KMS-11 (cell line): ENCODE measurements around the gene CLCN5.

Experiments
- H2AFZ ChIP-seq: fragments of 200-600 bp; sonication (generic); 2 replicates; pipeline ENCODE4 v1.6.1; 2016; ENCODE audit warnings: antibody characterized with exemption, mixed run types, low read depth
- H3K27ac ChIP-seq: fragments of 200-600 bp; sonication (generic); 2 replicates; pipeline ENCODE4 v1.6.1; 2016; ENCODE audit warnings: mild to moderate bottlenecking, mixed run types
- H3K27me3 ChIP-seq: fragments of 200-600 bp; sonication (generic); 2 replicates; pipeline ENCODE4 v1.6.1; 2017; ENCODE audit warnings: mild to moderate bottlenecking, low read depth, mixed run types, moderate library complexity; ENCODE audit not compliant: insufficient read depth
- H3K36me3 ChIP-seq: fragments of 200-600 bp; sonication (generic); 2 replicates; pipeline ENCODE4 v1.6.1; 2017; ENCODE audit warnings: mild to moderate bottlenecking, mixed run types; ENCODE audit not compliant: insufficient read depth
- H3K4me1 ChIP-seq: fragments of 200-600 bp; sonication (generic); 2 replicates; pipeline ENCODE4 v1.6.1; 2016; ENCODE audit warnings: mild to moderate bottlenecking, low read depth, mixed run types; ENCODE audit not compliant: poor library complexity, severe bottlenecking
- H3K4me2 ChIP-seq: fragments of 200-600 bp; sonication (generic); 2 replicates; pipeline ENCODE4 v1.7.0; 2016; ENCODE audit warnings: mild to moderate bottlenecking, mixed run types
- H3K4me3 ChIP-seq: fragments of 200-600 bp; sonication (generic); IDR thresholded peaks from 2 replicates; pipeline ENCODE4 v1.6.1; 2017; ENCODE audit warnings: low read depth, low read length, mixed read lengths; ENCODE audit not compliant: insufficient read depth
- H3K79me2 ChIP-seq: fragments of 200-600 bp; sonication (generic); 2 replicates; pipeline ENCODE4 v1.6.1; 2016; ENCODE audit warnings: low read depth, mixed run types; ENCODE audit not compliant: insufficient read depth
- H3K9ac ChIP-seq: fragments of 200-600 bp; sonication (generic); 2 replicates; pipeline ENCODE4 v1.6.1; 2016; ENCODE audit warnings: mild to moderate bottlenecking, mixed run types
- H4K20me1 ChIP-seq: fragments of 200-600 bp; sonication (generic); 2 replicates; pipeline ENCODE4 v1.6.1; 2016; ENCODE audit warnings: mild to moderate bottlenecking, mixed run types; ENCODE audit not compliant: insufficient read depth
- CTCF ChIP-seq: fragments of 200-600 bp; sonication (generic); conservative IDR thresholded peaks from 2 replicates; pipeline ENCODE4 v1.6.1; 2017; ENCODE audit warnings: low read depth, mild to moderate bottlenecking, antibody characterized with exemption, low read length, moderate library complexity, mixed read lengths

CLCN5 gene

DNA sequence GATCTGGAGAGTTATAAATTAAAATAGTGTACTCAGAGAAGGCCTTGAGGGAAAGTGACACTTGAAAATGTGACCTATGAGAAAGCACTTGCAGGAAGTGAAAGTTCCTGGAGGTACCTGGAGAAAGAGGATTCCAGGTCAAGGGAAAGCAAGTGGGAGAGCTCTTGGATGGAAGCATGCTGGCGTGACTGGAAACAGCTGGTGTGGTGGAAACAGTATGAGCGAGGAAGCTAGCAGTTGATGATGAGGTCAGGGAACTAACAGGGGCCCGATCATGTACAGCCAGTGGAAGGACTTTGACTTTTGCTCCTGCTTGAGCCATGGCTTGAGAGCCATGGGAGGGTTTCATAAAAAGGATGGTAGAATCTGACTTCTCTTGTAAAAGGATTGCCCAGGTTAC lies 9.5 kb upstream of the CLCN5 start:
- H4K20me1 ChIP-seq: no peaks in the 10 kb centered on the region
- H3K4me3 ChIP-seq: no peak overlapping the region
- H3K79me2 ChIP-seq: no peaks in the 10 kb centered on the region
- H3K27me3 ChIP-seq: no peaks in the 10 kb centered on the region
- no peak overlapping the region for H3K4me2 ChIP-seq
- no peak overlapping the region for H3K9ac ChIP-seq
- no peak for TF ChIP-seq CTCF
- no peaks in the 10 kb centered on the region for H3K4me1 ChIP-seq
- H2AFZ ChIP-seq: no peak overlapping the region
- no peaks in the 10 kb centered on the region for H3K36me3 ChIP-seq
- no peak overlapping the region for H3K27ac ChIP-seq

- no peak overlapping the region for H3K27ac ChIP-seq
- TF ChIP-seq CTCF: peak; percentile 79
- H3K9ac ChIP-seq: no peak overlapping the region
- H3K79me2 ChIP-seq: no peaks in the 10 kb centered on the region
- H3K27me3 ChIP-seq: no peaks in the 10 kb centered on the region
- H3K4me3 ChIP-seq: no peak overlapping the region
- H3K4me2 ChIP-seq: 0 out of 2 replicates have a peak overlapping the region, but pooled peaks have one; percentile 21
- peak overlapping the region; percentile 44; the same call in 1 of the 2 replicates for H2AFZ ChIP-seq
- no peaks in the 10 kb centered on the region for H4K20me1 ChIP-seq
- no peaks in the 10 kb centered on the region for H3K36me3 ChIP-seq
- H3K4me1 ChIP-seq: no peaks in the 10 kb centered on the region
Observed at GRCh38 chrX:49915361-49916222, 6.8 kb upstream of the CLCN5 start.

DNA sequence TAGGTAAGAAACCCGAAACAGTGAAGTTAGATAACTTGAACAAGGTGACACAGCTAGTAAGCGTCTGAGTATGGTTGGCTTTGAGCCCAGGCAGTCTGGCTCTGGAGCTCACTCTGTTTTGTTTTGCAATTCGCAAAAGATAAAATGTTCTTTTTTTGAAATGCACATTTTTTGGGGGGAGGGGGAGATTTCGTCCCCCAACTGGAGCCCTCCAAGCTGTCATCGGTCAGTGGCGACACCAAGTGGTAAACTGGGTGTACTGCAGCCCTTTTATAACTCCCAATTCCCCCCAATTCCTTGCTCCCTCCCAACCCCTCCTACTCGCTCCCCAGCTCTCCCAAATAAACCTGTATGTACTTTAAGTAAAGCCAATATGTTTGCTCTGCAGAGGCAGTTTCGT lies 2.8 kb upstream of the CLCN5 start:
- no peak overlapping the region for H3K4me3 ChIP-seq
- peak; percentile 84 for TF ChIP-seq CTCF
- H2AFZ ChIP-seq: no peak overlapping the region
- no peaks in the 10 kb centered on the region for H4K20me1 ChIP-seq
- no peaks in the 10 kb centered on the region for H3K79me2 ChIP-seq
- H3K4me2 ChIP-seq: no peak overlapping the region
- H3K9ac ChIP-seq: no peak overlapping the region
- peaks cover 3% of the 10 kb centered on the region for H3K4me1 ChIP-seq
- H3K27me3 ChIP-seq: no peaks in the 10 kb centered on the region
- no peak overlapping the region for H3K27ac ChIP-seq
- H3K36me3 ChIP-seq: no peaks in the 10 kb centered on the region

GRCh38 chrX:49921109-49921508 lies 1.3 kb upstream of the CLCN5 start:
- Histone ChIP-seq H3K4me2 (no peak overlapping the region), H3K4me1 (peaks cover 3% of the 10 kb centered on the region), H2AFZ (peak overlapping the region; percentile 66; the same call in 1 of the 2 replicates), H3K79me2 (no peaks in the 10 kb centered on the region), H3K27ac (no peak overlapping the region), H3K4me3 (no peak overlapping the region), H4K20me1 (no peaks in the 10 kb centered on the region), H3K27me3 (no peaks in the 10 kb centered on the region), H3K36me3 (no peaks in the 10 kb centered on the region), H3K9ac (no peak overlapping the region)
- TF ChIP-seq CTCF: no peak
